Measurements from ENCODE around the gene ABCD4.

- TF ChIP-seq, protein P1, sequence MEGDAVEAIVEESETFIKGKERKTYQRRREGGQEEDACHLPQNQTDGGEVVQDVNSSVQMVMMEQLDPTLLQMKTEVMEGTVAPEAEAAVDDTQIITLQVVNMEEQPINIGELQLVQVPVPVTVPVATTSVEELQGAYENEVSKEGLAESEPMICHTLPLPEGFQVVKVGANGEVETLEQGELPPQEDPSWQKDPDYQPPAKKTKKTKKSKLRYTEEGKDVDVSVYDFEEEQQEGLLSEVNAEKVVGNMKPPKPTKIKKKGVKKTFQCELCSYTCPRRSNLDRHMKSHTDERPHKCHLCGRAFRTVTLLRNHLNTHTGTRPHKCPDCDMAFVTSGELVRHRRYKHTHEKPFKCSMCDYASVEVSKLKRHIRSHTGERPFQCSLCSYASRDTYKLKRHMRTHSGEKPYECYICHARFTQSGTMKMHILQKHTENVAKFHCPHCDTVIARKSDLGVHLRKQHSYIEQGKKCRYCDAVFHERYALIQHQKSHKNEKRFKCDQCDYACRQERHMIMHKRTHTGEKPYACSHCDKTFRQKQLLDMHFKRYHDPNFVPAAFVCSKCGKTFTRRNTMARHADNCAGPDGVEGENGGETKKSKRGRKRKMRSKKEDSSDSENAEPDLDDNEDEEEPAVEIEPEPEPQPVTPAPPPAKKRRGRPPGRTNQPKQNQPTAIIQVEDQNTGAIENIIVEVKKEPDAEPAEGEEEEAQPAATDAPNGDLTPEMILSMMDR (optimal IDR thresholded peaks at IDR 0.05 in 1 of 3, IDR thresholded peaks at IDR 0.05 in 1 of 3, conservative IDR thresholded peaks at IDR 0.05 in 1 of 3; ENCODE audit: extremely low read depth in 1 of 3, insufficient read depth in 2 of 3, low read length in 3 of 3), result no peak
- no peak for TF ChIP-seq EZH2 (IDR thresholded peaks at IDR 0.05; ENCODE audit: low read length)
Measured at GRCh38 chr14:74281069-74281468, 21.7 kb downstream of the ABCD4 start.
